Naive thymus-derived CD4-positive, alpha-beta T cell (primary cell): ENCODE measurements around the gene ATF6. TPM values are rescaled to one million over a fixed set of nuclear protein-coding genes. Genes with fewer than 3 reads are reported as not detected.

Experiments
- ATAC-seq: fragments of 150-1000 bp; cut with Tn5 transposase; 2 replicates; pipeline ENCODE4 v1.10.0; 2021; ENCODE audit warnings: mild to moderate bottlenecking, moderate library complexity
- CTCF ChIA-PET: fragments of 350-600 bp; sonication (Branson Sonifier 250); formaldehyde crosslinking; loops from one replicate; lab custom pipeline; 2021; ENCODE audit warnings: antibody characterized with exemption; lab: Charles Lee
- POLR2A ChIA-PET: fragments of 350-600 bp; sonication (Branson Sonifier 250); formaldehyde crosslinking; loops from one replicate; lab custom pipeline; 2021; ENCODE audit warnings: antibody characterized with exemption, inconsistent platforms; lab: Charles Lee
- DNase-seq, 9 donors: peaks; one replicate each; pipeline versions ENCODE4 v3.0.0 to v3.0.0-alpha.2; 2020 to 2022; ENCODE audit warnings: mixed read lengths in 1 of 9
- H3K27ac ChIP-seq: one replicate; pipeline ENCODE4 v1.7.0; 2013; ENCODE audit warnings: mild to moderate bottlenecking, low read depth, low read length, moderate library complexity
- H3K27me3 ChIP-seq, 2 donors: one replicate each; pipeline ENCODE4 v1.7.0; 2013; ENCODE audit warnings: low read length in 2 of 2, mild to moderate bottlenecking in 2 of 2, moderate library complexity in 2 of 2; ENCODE audit not compliant: control insufficient read depth in 2 of 2, insufficient read depth in 2 of 2
- H3K36me3 ChIP-seq, 3 experiments: 1 replicate in 2 of 3; 2 replicates in 1 of 3; pipeline ENCODE4 v1.7.0; 2013; ENCODE audit warnings: low read length in 3 of 3, mild to moderate bottlenecking in 3 of 3, moderate library complexity in 1 of 3; ENCODE audit not compliant: insufficient read depth in 3 of 3, control insufficient read depth in 2 of 3
- H3K4me1 ChIP-seq, 2 donors: one replicate each; pipeline ENCODE4 v1.7.0; 2013; ENCODE audit warnings: low read length in 2 of 2, mild to moderate bottlenecking in 2 of 2, moderate library complexity in 1 of 2; ENCODE audit not compliant: control insufficient read depth in 2 of 2, insufficient read depth in 2 of 2
- H3K4me3 ChIP-seq: 2 replicates; pipeline ENCODE4 v1.7.0; 2013; ENCODE audit warnings: mild to moderate bottlenecking, low read length
- H3K9me3 ChIP-seq, 3 experiments: 1 replicate in 2 of 3; 2 replicates in 1 of 3; pipeline ENCODE4 v1.7.0; 2013; ENCODE audit warnings: low read length in 3 of 3; ENCODE audit not compliant: control insufficient read depth in 2 of 3
- H3K27ac Mint-ChIP-seq, 9 donors: one replicate each; pipeline ENCODE4 v1.8.0; 2020 to 2022; ENCODE audit warnings: mixed read lengths in 9 of 9, mild to moderate bottlenecking in 8 of 9, moderate library complexity in 5 of 9, inconsistent platforms in 2 of 9
- H3K27me3 Mint-ChIP-seq, 5 donors: one replicate each; pipeline ENCODE4 v1.8.0; 2021 to 2022; ENCODE audit warnings: mixed read lengths in 5 of 5, mild to moderate bottlenecking in 1 of 5
- H3K36me3 Mint-ChIP-seq, 5 donors: one replicate each; pipeline ENCODE4 v1.8.0; 2020 to 2022; ENCODE audit warnings: mixed read lengths in 5 of 5, mild to moderate bottlenecking in 3 of 5, inconsistent platforms in 1 of 5
- H3K4me1 Mint-ChIP-seq, 7 donors: one replicate each; pipeline ENCODE4 v1.8.0; 2020 to 2022; ENCODE audit warnings: mixed read lengths in 7 of 7, mild to moderate bottlenecking in 3 of 7, inconsistent platforms in 1 of 7
- H3K4me3 Mint-ChIP-seq, 10 donors: one replicate each; pipeline ENCODE4 v1.8.0; 2020 to 2022; ENCODE audit warnings: mild to moderate bottlenecking in 10 of 10, mixed read lengths in 10 of 10, moderate library complexity in 6 of 10, inconsistent platforms in 2 of 10
- H3K9me3 Mint-ChIP-seq, 11 donors: one replicate each; pipeline ENCODE4 v1.8.0; 2020 to 2022; ENCODE audit warnings: mixed read lengths in 11 of 11, mild to moderate bottlenecking in 4 of 11, inconsistent platforms in 1 of 11, moderate library complexity in 1 of 11
- intact Hi-C, 2 donors: fragments of 100-400 bp; cut with micrococcal nuclease; formaldehyde crosslinking; loops; one replicate each; pipeline ENCODE4 v1.15.1; 2023
- polyA plus RNA-seq, 2 donors: library from polyadenylated mRNA; unstranded; fragments of 300-500 nt; fragmentation: Illumina TruSeq; gene quantifications; one replicate each; pipeline ENCODE4 v1.2.3, GENCODE V29; 2021
- total RNA-seq, 6 experiments: library from RNA in 5 of 6; stranded (reverse) in 5 of 6; gene quantifications; 1 replicate in 5 of 6; 2 replicates in 1 of 6; pipeline ENCODE4 v1.2.3 and lab custom pipeline; 2021 to 2026

Gene ATF6
- total and polyA plus RNA-seq, 7 experiments from 2014 or later = 17.9 to 27.5 (median 22.5) TPM

- Histone ChIP-seq H3K27ac (no peak overlapping the region), H3K27me3 (no peaks in the 10 kb centered on the region), H3K9me3 (no peaks in the 10 kb centered on the region), H3K4me1 (no peaks in the 10 kb centered on the region), H3K4me3 (no peak overlapping the region), H3K36me3 (peaks cover 0 to 29% (median 0%) of the 10 kb centered on the region in 3 experiments)
- peak overlapping the region in 1 of 9 donors; percentile 14 for H3K27ac Mint-ChIP-seq
- peaks cover 12 to 43% (median 30%) of the 10 kb centered on the region in 5 donors for H3K36me3 Mint-ChIP-seq
- ChIA-PET POLR2A (no interaction called here), CTCF (no interaction called here)
- peaks cover 0 to 4% (median 0%) of the 10 kb centered on the region in 11 donors for H3K9me3 Mint-ChIP-seq
- ATAC-seq = no peak
- no peak overlapping the region for H3K4me3 Mint-ChIP-seq
- DNase-seq = no peak
- no peaks in the 10 kb centered on the region for H3K27me3 Mint-ChIP-seq
- intact Hi-C loops = no loop called here
- H3K4me1 Mint-ChIP-seq = peaks cover 0 to 11% (median 2%) of the 10 kb centered on the region in 7 donors
These were observed 119.6 kb downstream of the ATF6 start for GRCh38 chr1:161885759-161886158.

- ATAC-seq (no peak), DNase-seq (no peak)
- Mint-ChIP-seq H3K4me1 (peaks cover 0 to 11% (median 0%) of the 10 kb centered on the region in 7 donors), H3K36me3 (peaks cover 12 to 51% (median 38%) of the 10 kb centered on the region in 5 donors), H3K27ac (no peak overlapping the region), H3K27me3 (no peaks in the 10 kb centered on the region), H3K9me3 (peaks cover 0 to 4% (median 0%) of the 10 kb centered on the region in 11 donors), H3K4me3 (no peak overlapping the region)
- H3K27me3 ChIP-seq = no peaks in the 10 kb centered on the region
- no peak overlapping the region for H3K27ac ChIP-seq
- no peak overlapping the region for H3K4me3 ChIP-seq
- POLR2A ChIA-PET = no interaction called here
- H3K9me3 ChIP-seq = no peaks in the 10 kb centered on the region
- peaks cover 0 to 37% (median 0%) of the 10 kb centered on the region in 3 experiments for H3K36me3 ChIP-seq
- CTCF ChIA-PET = no interaction called here
- intact Hi-C loops = no loop called here
- H3K4me1 ChIP-seq = no peaks in the 10 kb centered on the region
These were observed 120.5 kb downstream of the ATF6 start for GRCh38 chr1:161886589-161886988.

GRCh38 chr1:161887730-161888287, 121.7 kb downstream of the ATF6 start:
- H3K27ac Mint-ChIP-seq = no peak overlapping the region
- ATAC-seq = no peak
- POLR2A ChIA-PET = no interaction called here
- H3K9me3 Mint-ChIP-seq = peaks cover 0 to 4% (median 0%) of the 10 kb centered on the region in 11 donors
- no peak overlapping the region for H3K4me3 ChIP-seq
- no peak for DNase-seq
- H3K4me1 ChIP-seq = no peaks in the 10 kb centered on the region
- CTCF ChIA-PET = interaction anchor here (0.7 kb wide), 1 partner anchor 136 kb away, joined by 3 read pairs; the partner anchor contains the start of gene OLFML2B
- no peaks in the 10 kb centered on the region for H3K27me3 ChIP-seq
- H3K9me3 ChIP-seq = no peaks in the 10 kb centered on the region
- H3K36me3 Mint-ChIP-seq = peaks cover 12 to 52% (median 43%) of the 10 kb centered on the region in 5 donors
- H3K27me3 Mint-ChIP-seq = no peaks in the 10 kb centered on the region
- no peak overlapping the region for H3K27ac ChIP-seq
- peaks cover 0 to 11% (median 0%) of the 10 kb centered on the region in 7 donors for H3K4me1 Mint-ChIP-seq
- peaks cover 0 to 37% (median 0%) of the 10 kb centered on the region in 3 experiments for H3K36me3 ChIP-seq
- intact Hi-C loops = no loop called here
- no peak overlapping the region for H3K4me3 Mint-ChIP-seq

DNA sequence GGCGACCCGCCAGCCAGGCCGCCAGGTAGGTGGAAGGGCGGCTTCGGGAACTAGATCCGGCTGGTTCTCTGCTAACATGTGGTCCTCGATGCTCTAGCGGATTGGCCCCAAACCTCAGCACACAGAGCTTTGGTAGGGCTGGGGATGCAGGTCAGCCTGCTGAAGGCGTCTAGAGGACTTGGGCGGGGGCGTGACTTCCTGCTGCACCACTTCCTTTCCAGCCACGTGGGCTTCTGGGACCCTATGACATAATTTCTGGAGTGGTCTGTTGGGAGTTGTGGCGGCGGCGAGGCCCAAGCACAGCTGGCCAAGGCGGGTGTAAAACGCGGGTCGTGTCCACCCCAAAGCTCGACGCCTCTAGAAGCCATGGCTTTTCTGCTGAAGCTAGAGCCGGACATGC, 124.5 kb downstream of the ATF6 start:
- H3K4me3 ChIP-seq = no peak overlapping the region
- no peaks in the 10 kb centered on the region for H3K9me3 ChIP-seq
- Mint-ChIP-seq H3K9me3 (peaks cover 0 to 4% (median 0%) of the 10 kb centered on the region in 11 donors), H3K4me3 (no peak overlapping the region), H3K4me1 (peaks cover 0 to 11% (median 2%) of the 10 kb centered on the region in 7 donors), H3K36me3 (peaks cover 12 to 57% (median 47%) of the 10 kb centered on the region in 5 donors), H3K27ac (no peak overlapping the region), H3K27me3 (no peaks in the 10 kb centered on the region)
- DNase-seq (no peak), ATAC-seq (no peak)
- H3K4me1 ChIP-seq = no peaks in the 10 kb centered on the region
- intact Hi-C loops = no loop called here
- H3K27me3 ChIP-seq = no peaks in the 10 kb centered on the region
- POLR2A ChIA-PET = no interaction called here
- no peak overlapping the region for H3K27ac ChIP-seq
- H3K36me3 ChIP-seq = peaks cover 0 to 37% (median 0%) of the 10 kb centered on the region in 3 experiments
- CTCF ChIA-PET = interaction anchor here (0.7 kb wide), 1 partner anchor 103 kb away, joined by 3 read pairs; no protein-coding TSS in a partner anchor

- Histone ChIP-seq H3K36me3 (no peaks in the 10 kb centered on the region), H3K27me3 (no peaks in the 10 kb centered on the region), H3K9me3 (no peaks in the 10 kb centered on the region), H3K4me1 (no peaks in the 10 kb centered on the region), H3K27ac (no peak overlapping the region), H3K4me3 (no peak overlapping the region)
- H3K27me3 Mint-ChIP-seq = no peaks in the 10 kb centered on the region
- ATAC-seq (no peak), DNase-seq (no peak)
- peaks cover 0 to 4% (median 0%) of the 10 kb centered on the region in 5 donors for H3K36me3 Mint-ChIP-seq
- POLR2A ChIA-PET = no interaction called here
- CTCF ChIA-PET = interaction anchor here (0.6 kb wide), 1 partner anchor 43 kb away, joined by 3 read pairs; no protein-coding TSS in a partner anchor
- peaks cover 0 to 6% (median 0%) of the 10 kb centered on the region in 7 donors for H3K4me1 Mint-ChIP-seq
- no peaks in the 10 kb centered on the region for H3K9me3 Mint-ChIP-seq
- intact Hi-C loops = no loop called here
- H3K4me3 Mint-ChIP-seq = no peak overlapping the region
- no peak overlapping the region for H3K27ac Mint-ChIP-seq
These were observed 133.0 kb downstream of the ATF6 start for GRCh38 chr1:161899091-161899490.

GRCh38 chr1:161900160-161900559, 134.0 kb downstream of the ATF6 start:
- Mint-ChIP-seq H3K27ac (no peak overlapping the region), H3K4me3 (no peak overlapping the region), H3K36me3 (peaks cover 0 to 4% (median 0%) of the 10 kb centered on the region in 5 donors), H3K4me1 (peaks cover 0 to 13% (median 8%) of the 10 kb centered on the region in 7 donors), H3K27me3 (no peaks in the 10 kb centered on the region), H3K9me3 (no peaks in the 10 kb centered on the region)
- no peak overlapping the region for H3K27ac ChIP-seq
- H3K4me3 ChIP-seq = no peak overlapping the region
- H3K27me3 ChIP-seq = no peaks in the 10 kb centered on the region
- DNase-seq (no peak), ATAC-seq (no peak)
- ChIA-PET CTCF (no interaction called here), POLR2A (no interaction called here)
- H3K9me3 ChIP-seq = no peaks in the 10 kb centered on the region
- intact Hi-C loops = loop anchor here in 1 of 2 donors (10.0 kb wide), 1 partner anchor 415 kb away; no protein-coding TSS in a partner anchor
- H3K36me3 ChIP-seq = no peaks in the 10 kb centered on the region
- H3K4me1 ChIP-seq = no peaks in the 10 kb centered on the region
